Stimulated activated CD8-positive, alpha-beta memory T cell treated with anti-CD3 and anti-CD28 coated beads, Interleukin-4, amount 100 ng/mL, for 24 hours (primary cell): ENCODE measurements around the gene NFATC2.
"Not testable (repeated sequence)": the region's sequence is repeated elsewhere in the genome, so short reads cannot be mapped to it uniquely, and the experiment has no call there.

ENCODE experiments used
- DNase-seq: peaks from one replicate; pipeline ENCODE4 v3.0.0-alpha.2; 2020; ENCODE audit warnings: low read depth

The NFATC2 gene

GRCh38 chr20:51470499-51470820, 72.1 kb downstream of the NFATC2 start:
- no peak for DNase-seq

- no peak for DNase-seq
Observed at GRCh38 chr20:51469578-51470498, 72.7 kb downstream of the NFATC2 start.

- DNase-seq = no peak
Observed at GRCh38 chr20:51469046-51469445, 73.5 kb downstream of the NFATC2 start.

- no peak for DNase-seq
Observed at GRCh38 chr20:51468636-51469035, 73.9 kb downstream of the NFATC2 start.

GRCh38 chr20:51467956-51468626, 74.4 kb downstream of the NFATC2 start:
- no peak for DNase-seq

- no peak for DNase-seq
Observed at GRCh38 chr20:51463998-51464397, 78.5 kb downstream of the NFATC2 start.

GRCh38 chr20:51463560-51463959, 79.0 kb downstream of the NFATC2 start:
- no peak for DNase-seq

- DNase-seq = no peak
Observed at GRCh38 chr20:51462566-51463276, 79.8 kb downstream of the NFATC2 start.

GRCh38 chr20:51461846-51462245, 80.7 kb downstream of the NFATC2 start:
- not testable (repeated sequence) for DNase-seq

- no peak for DNase-seq
Observed at GRCh38 chr20:51461306-51461705, 81.2 kb downstream of the NFATC2 start.

GRCh38 chr20:51460569-51461265, 81.8 kb downstream of the NFATC2 start:
- DNase-seq = no peak

GRCh38 chr20:51460163-51460562, 82.4 kb downstream of the NFATC2 start:
- no peak for DNase-seq

- DNase-seq = no peak
Observed at GRCh38 chr20:51458751-51459439, 83.6 kb downstream of the NFATC2 start.

- no peak for DNase-seq
Observed at GRCh38 chr20:51457533-51457932, 85.0 kb downstream of the NFATC2 start.

GRCh38 chr20:51456511-51457509, 85.7 kb downstream of the NFATC2 start:
- no peak for DNase-seq

GRCh38 chr20:51454250-51454865, 88.2 kb downstream of the NFATC2 start:
- DNase-seq = no peak

- DNase-seq = no peak
Observed at GRCh38 chr20:51452734-51453365, 89.7 kb downstream of the NFATC2 start.

- DNase-seq = no peak
Observed at GRCh38 chr20:51452091-51452613, 90.4 kb downstream of the NFATC2 start.

GRCh38 chr20:51451484-51451883, 91.0 kb downstream of the NFATC2 start:
- no peak for DNase-seq
